Glutamatergic neuron (in vitro differentiated cells): Measurements from ENCODE around the gene USE1. TPM values are rescaled to one million over a fixed set of nuclear protein-coding genes. Genes with fewer than 3 reads are reported as not detected.

Experiments used
- DNase-seq: peaks from one replicate; pipeline ENCODE4 v3.0.0; 2022
- H3K27ac Mint-ChIP-seq: one replicate; pipeline ENCODE4 v1.8.0; 2020; ENCODE audit warnings: mild to moderate bottlenecking, mixed read lengths, inconsistent platforms; ENCODE audit not compliant: unreplicated experiment
- H3K27me3 Mint-ChIP-seq: one replicate; pipeline ENCODE4 v1.8.0; 2020; ENCODE audit warnings: mild to moderate bottlenecking, moderate library complexity, mixed read lengths, inconsistent platforms; ENCODE audit not compliant: unreplicated experiment
- H3K36me3 Mint-ChIP-seq: one replicate; pipeline ENCODE4 v1.8.0; 2020; ENCODE audit warnings: mild to moderate bottlenecking, mixed read lengths, inconsistent platforms; ENCODE audit not compliant: unreplicated experiment
- H3K4me1 Mint-ChIP-seq: one replicate; pipeline ENCODE4 v1.8.0; 2020; ENCODE audit warnings: mild to moderate bottlenecking, low read depth, mixed read lengths, inconsistent platforms; ENCODE audit not compliant: unreplicated experiment
- H3K4me3 Mint-ChIP-seq: one replicate; pipeline ENCODE4 v1.8.0; 2020; ENCODE audit warnings: mild to moderate bottlenecking, mixed read lengths, inconsistent platforms; ENCODE audit not compliant: unreplicated experiment
- H3K9me3 Mint-ChIP-seq: one replicate; pipeline ENCODE4 v1.8.0; 2020; ENCODE audit warnings: mild to moderate bottlenecking, moderate library complexity, mixed read lengths, inconsistent platforms; ENCODE audit not compliant: unreplicated experiment
- total RNA-seq: library from RNA; stranded (reverse); fragmentation: NEBNext Ultra II Directional; extraction: Animal tissue kit (Norgen Biotek cat#: 25700); gene quantifications from one replicate; pipeline ENCODE4 v1.2.1, GENCODE V29; 2021; ENCODE audit not compliant: unreplicated experiment
- TF ChIP-seq, protein P1 (sequence below): fragments of 200-600 bp; sonication (generic); IDR thresholded peaks from one replicate; pipeline ENCODE4 v1.5.0; 2021; ENCODE audit not compliant: partially characterized antibody, unreplicated experiment

Gene USE1
- total RNA-seq, 1 donor from 2014 or later = 14.9 TPM

DNA sequence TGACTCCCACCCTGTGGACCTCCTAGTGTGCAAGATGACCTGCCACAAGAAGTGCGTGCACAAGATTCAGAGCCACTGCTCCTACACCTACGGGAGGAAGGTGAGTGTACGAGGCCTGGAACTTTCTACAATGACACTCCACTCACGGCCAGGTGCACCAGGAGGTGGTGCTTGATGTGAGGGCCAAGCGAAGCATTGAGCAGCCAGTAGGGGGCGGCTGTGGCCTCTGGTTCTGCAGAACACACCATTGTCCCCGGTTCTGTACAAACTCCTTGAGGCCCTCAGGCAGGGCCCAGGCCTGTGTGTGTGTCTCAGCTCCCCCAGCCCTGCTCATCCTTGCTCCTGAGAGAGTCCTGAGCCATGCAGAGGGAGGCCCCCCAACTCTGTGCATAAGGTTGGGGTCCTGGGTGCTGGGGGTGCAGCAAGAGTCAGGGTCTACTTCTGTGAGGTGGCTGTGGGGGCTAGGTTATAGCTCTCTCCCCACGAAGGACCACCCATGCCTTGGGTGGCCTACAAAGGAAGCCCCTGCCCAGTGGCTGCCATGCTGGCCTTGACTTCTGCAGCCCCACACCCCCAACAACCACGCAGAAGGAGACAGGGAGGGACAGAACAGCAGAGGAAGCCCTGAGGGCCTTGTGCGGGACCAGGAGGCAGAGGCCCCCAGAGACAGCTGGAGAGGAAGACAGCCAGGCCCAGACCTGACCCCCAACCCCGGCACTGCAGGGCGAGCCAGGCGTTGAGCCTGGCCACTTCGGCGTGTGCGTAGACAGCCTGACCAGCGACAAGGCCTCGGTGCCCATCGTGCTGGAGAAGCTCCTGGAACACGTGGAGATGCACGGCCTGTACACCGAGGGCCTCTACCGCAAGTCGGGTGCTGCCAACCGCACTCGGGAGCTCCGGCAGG, 9.7 kb upstream of the USE1 start:
- no peak overlapping the region for H3K4me3 Mint-ChIP-seq
- peak; percentile 63 for DNase-seq
- peaks cover 7% of the 10 kb centered on the region for H3K27me3 Mint-ChIP-seq
- peaks cover 5% of the 10 kb centered on the region for H3K36me3 Mint-ChIP-seq
- H3K4me1 Mint-ChIP-seq = peaks cover 4% of the 10 kb centered on the region
- TF ChIP-seq, protein P1, sequence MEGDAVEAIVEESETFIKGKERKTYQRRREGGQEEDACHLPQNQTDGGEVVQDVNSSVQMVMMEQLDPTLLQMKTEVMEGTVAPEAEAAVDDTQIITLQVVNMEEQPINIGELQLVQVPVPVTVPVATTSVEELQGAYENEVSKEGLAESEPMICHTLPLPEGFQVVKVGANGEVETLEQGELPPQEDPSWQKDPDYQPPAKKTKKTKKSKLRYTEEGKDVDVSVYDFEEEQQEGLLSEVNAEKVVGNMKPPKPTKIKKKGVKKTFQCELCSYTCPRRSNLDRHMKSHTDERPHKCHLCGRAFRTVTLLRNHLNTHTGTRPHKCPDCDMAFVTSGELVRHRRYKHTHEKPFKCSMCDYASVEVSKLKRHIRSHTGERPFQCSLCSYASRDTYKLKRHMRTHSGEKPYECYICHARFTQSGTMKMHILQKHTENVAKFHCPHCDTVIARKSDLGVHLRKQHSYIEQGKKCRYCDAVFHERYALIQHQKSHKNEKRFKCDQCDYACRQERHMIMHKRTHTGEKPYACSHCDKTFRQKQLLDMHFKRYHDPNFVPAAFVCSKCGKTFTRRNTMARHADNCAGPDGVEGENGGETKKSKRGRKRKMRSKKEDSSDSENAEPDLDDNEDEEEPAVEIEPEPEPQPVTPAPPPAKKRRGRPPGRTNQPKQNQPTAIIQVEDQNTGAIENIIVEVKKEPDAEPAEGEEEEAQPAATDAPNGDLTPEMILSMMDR = peak; percentile 66
- H3K27ac Mint-ChIP-seq = no peak overlapping the region
- H3K9me3 Mint-ChIP-seq = peaks cover 7% of the 10 kb centered on the region

DNA sequence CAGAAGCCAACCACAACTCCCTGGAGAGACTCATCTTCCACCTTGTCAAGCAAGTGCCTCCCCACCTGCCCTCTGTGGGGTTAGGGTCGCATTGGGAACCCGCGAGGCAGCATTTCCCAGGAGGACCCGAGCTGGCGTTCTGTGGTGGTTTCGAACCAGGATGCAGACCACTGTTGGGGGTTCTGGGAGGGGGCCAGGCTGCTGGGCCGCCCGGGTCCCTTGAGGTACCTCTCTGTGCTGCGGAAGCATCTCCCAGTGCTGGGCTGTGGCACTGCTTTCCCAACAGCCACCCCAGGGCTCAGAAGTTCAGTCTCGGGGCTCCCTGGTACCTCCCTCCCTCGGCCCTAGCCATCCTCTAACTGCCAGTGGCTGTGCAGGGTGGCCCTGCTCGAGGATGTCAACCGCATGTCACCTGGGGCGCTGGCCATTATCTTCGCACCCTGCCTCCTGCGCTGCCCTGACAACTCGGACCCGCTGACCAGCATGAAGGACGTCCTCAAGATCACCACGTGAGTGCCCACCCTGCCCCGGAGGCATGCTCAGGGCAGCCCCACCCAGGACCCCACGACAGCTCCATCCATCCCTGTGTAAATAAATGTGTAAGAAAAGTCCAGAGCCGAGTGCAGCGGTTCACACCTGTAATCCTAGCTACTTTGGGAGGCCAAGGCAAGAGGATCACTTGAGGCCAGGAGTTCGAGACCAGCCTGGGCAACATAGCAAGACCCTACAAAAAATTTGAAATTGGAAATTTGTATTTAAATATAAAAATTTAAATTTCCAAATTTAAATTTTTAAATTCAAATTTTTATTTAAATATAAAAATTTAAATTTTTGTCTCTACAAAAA, 8.2 kb upstream of the USE1 start:
- H3K9me3 Mint-ChIP-seq = peaks cover 4% of the 10 kb centered on the region
- H3K27ac Mint-ChIP-seq = no peak overlapping the region
- H3K36me3 Mint-ChIP-seq = peaks cover 2% of the 10 kb centered on the region
- no peak overlapping the region for H3K4me3 Mint-ChIP-seq
- TF ChIP-seq, protein P1 = no peak
- H3K4me1 Mint-ChIP-seq = peaks cover 4% of the 10 kb centered on the region
- no peak for DNase-seq
- H3K27me3 Mint-ChIP-seq = peaks cover 7% of the 10 kb centered on the region

DNA sequence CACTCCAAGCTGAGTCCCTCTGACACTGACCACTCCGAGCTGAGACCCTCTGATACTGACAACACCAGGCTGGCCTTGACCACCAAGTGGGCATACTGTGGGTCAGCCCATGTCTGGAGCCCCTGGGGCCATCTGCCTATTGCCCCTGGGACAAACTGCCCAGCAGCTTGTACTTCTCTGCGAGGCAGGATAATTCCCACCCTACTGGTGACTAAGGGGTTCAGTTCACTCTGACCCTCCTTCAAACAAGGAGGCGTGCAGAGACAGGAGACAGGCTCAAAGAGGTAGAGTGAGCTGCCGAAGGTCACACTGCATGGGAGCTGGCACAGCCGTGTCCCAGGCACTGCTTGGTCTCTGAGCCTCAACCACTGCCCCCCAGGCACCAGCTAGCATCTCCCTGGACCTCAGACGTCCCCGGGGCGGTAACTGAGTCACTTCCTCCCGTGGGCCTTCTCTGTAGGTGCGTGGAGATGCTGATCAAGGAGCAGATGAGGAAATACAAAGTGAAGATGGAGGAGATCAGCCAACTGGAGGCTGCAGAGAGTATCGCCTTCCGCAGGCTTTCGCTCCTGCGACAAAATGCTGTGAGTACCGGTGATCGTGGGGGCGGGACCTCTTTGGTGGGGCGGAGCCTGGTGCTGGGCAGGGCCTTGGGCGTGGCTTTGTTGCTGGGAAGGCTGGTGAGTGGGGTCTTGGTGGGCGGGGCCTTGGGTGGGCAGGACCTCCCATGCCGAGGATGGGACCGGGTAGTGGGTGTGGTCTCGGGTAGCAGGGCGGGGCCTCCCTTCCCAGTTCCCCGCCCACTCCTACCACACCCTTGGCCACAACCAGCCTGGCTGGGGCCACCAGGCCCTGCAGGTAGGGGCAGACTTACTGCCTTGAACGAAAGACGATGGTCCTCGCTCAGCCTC, 5.8 kb upstream of the USE1 start:
- Mint-ChIP-seq H3K4me1 (peaks cover 5% of the 10 kb centered on the region), H3K27ac (peak overlapping the region; percentile 28), H3K9me3 (peaks cover 3% of the 10 kb centered on the region), H3K27me3 (peaks cover 7% of the 10 kb centered on the region), H3K36me3 (no peaks in the 10 kb centered on the region), H3K4me3 (no peak overlapping the region)
- DNase-seq = peak; percentile 72
- TF ChIP-seq, protein P1 = no peak

DNA sequence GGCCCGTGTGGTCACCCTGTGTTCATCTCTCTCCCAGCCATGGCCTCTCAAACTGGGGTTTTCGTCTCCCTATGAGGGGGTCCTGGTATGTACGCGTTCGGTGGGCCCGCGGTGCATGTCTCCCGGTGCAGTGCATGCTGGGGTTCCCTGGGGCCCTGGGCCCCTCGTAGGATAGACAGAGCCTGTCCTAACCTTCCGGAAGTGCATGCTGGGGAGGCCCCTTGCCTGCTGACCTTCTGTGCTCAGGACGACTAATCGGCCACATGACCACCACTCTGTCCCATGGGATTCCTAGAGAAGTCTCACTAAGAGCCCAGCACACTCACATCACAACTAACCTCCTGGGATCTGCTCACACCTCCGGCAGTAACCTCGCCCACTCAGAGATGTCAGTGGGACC, 4.9 kb upstream of the USE1 start:
- Mint-ChIP-seq H3K27ac (peak overlapping the region; percentile 38), H3K36me3 (no peaks in the 10 kb centered on the region), H3K4me1 (peaks cover 10% of the 10 kb centered on the region), H3K4me3 (peak overlapping the region; percentile 38), H3K9me3 (peaks cover 4% of the 10 kb centered on the region), H3K27me3 (peaks cover 7% of the 10 kb centered on the region)
- DNase-seq = no peak
- TF ChIP-seq, protein P1 = no peak
